Testis (tissue), 3 donors: ENCODE data around the gene ABHD15. TPM values are rescaled to one million over a fixed set of nuclear protein-coding genes. Genes with fewer than 3 reads are reported as not detected.

Experiments
- DNase-seq: peaks from one replicate; pipeline ENCODE4 v3.0.0-alpha.2; 2019
- H3K27ac ChIP-seq, 2 donors: fragments of 200-600 bp; sonication (generic); one replicate each; pipeline ENCODE4 v1.5.1; 2019
- H3K27me3 ChIP-seq: fragments of 200-600 bp; sonication (generic); one replicate; pipeline ENCODE4 v1.5.1; 2019
- H3K36me3 ChIP-seq: fragments of 200-600 bp; sonication (generic); one replicate; pipeline ENCODE4 v1.5.1; 2017; ENCODE audit warnings: low read depth; ENCODE audit errors: missing control alignments
- H3K4me1 ChIP-seq: fragments of 200-600 bp; sonication (generic); one replicate; pipeline ENCODE4 v1.5.1; 2019
- H3K4me3 ChIP-seq, 2 donors: fragments of 200-600 bp; sonication (generic); one replicate each; pipeline ENCODE4 v1.5.1; 2017 to 2019
- H3K9me3 ChIP-seq: fragments of 200-600 bp; sonication (generic); one replicate; pipeline ENCODE4 v1.5.1; 2017
- POLR2A ChIP-seq: fragments of 450-650 bp; IDR thresholded peaks from one replicate; pipeline ENCODE4 v1.6.1; 2017; ENCODE audit warnings: antibody characterized with exemption, mild to moderate bottlenecking, moderate library complexity
- WGBS, 2 donors: methylation state at CpG; one replicate each; pipeline ENCODE4 v1.1.5; 2018; 5-methylcytosine and 5-hydroxymethylcytosine counted together
- intact Hi-C: fragments of 100-400 bp; cut with DNase I; formaldehyde crosslinking; loops from one replicate; pipeline ENCODE4 v1.15.1; 2023; ENCODE audit warnings: low total_unique reads
- polyA plus RNA-seq: library from polyadenylated mRNA; stranded (reverse); fragments of 350-450 nt; fragmentation: Illumina TruSeq; extraction: RNeasy Lipid Tissue Mini Kit (QIAGEN cat#74804); gene quantifications from one replicate; pipeline ENCODE4 v1.2.3, GENCODE V29; 2014; ENCODE audit warnings: low read depth, low replicate concordance; ENCODE audit not compliant: insufficient read depth
- total RNA-seq, 2 donors: library from RNA; depleted of rRNA; stranded (reverse); fragments of >200 nt; gene quantifications; one replicate each; pipeline ENCODE4 v1.2.3, GENCODE V29; 2016
- TF ChIP-seq, protein P1 (sequence below), 3 experiments: fragments of 450-650 bp in 2 of 3; fragments of 200-600 bp in 1 of 3; sonication (generic) in 1 of 3; IDR thresholded peaks; one replicate each; pipeline ENCODE4 v1.5.1; 2016 to 2019; ENCODE audit warnings: antibody characterized with exemption in 3 of 3, mild to moderate bottlenecking in 2 of 3, moderate library complexity in 1 of 3

The ABHD15 gene
- total and polyA plus RNA-seq, 3 donors from 2014 or later = 4.5 to 7.1 (median 5.7) TPM

GRCh38 chr17:29613856-29614255, 47.0 kb upstream of the ABHD15 start:
- intact Hi-C loops = no loop called here
- DNase-seq = no peak
- Histone ChIP-seq H3K27me3 (no peaks in the 10 kb centered on the region), H3K9me3 (no peaks in the 10 kb centered on the region), H3K27ac (no peak overlapping the region), H3K4me3 (peak overlapping the region in 1 of 2 donors; percentile 47), H3K4me1 (peaks cover 39% of the 10 kb centered on the region), H3K36me3 (no peaks in the 10 kb centered on the region)
- TF ChIP-seq POLR2A = no peak
- TF ChIP-seq, protein P1, sequence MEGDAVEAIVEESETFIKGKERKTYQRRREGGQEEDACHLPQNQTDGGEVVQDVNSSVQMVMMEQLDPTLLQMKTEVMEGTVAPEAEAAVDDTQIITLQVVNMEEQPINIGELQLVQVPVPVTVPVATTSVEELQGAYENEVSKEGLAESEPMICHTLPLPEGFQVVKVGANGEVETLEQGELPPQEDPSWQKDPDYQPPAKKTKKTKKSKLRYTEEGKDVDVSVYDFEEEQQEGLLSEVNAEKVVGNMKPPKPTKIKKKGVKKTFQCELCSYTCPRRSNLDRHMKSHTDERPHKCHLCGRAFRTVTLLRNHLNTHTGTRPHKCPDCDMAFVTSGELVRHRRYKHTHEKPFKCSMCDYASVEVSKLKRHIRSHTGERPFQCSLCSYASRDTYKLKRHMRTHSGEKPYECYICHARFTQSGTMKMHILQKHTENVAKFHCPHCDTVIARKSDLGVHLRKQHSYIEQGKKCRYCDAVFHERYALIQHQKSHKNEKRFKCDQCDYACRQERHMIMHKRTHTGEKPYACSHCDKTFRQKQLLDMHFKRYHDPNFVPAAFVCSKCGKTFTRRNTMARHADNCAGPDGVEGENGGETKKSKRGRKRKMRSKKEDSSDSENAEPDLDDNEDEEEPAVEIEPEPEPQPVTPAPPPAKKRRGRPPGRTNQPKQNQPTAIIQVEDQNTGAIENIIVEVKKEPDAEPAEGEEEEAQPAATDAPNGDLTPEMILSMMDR (IDR thresholded peaks at IDR 0.05) = no peak
- WGBS, 2 donors = 36 to 40% methylated on average over 13 of the region's 13 CpGs

DNA sequence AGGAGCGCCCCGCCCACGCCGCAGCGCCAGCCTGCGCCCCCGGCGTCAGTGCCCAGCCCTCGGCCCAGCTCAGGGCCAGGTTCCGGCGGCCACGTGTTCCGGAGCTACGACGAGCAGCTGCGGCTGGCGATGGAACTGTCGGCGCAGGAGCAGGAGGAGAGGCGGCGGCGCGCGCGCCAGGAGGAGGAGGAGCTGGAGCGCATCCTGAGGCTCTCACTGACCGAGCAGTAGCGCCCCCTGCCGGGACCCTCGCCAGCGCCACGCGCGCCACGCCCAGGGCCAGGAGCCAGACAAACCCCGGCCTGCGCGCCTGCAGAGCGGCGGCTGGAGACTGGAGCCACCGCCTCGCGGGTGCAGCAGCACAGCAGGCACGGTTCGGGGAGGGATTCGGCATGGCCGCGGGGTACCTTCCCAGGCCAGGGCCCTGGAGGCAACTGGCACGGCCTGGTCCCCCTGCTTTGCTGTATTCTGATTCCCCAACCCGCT, 46.6 kb upstream of the ABHD15 start:
- no peaks in the 10 kb centered on the region for H3K27me3 ChIP-seq
- intact Hi-C loops = no loop called here
- no peaks in the 10 kb centered on the region for H3K9me3 ChIP-seq
- H3K36me3 ChIP-seq = no peaks in the 10 kb centered on the region
- H3K4me3 ChIP-seq = peak overlapping the region; percentile 31 to 47
- H3K27ac ChIP-seq = no peak overlapping the region
- TF ChIP-seq POLR2A = no peak
- TF ChIP-seq, protein P1 (IDR thresholded peaks at IDR 0.05) = peak; percentile 82 to 93 (median 92)
- 3 to 7% methylated on average over 5 to 17 of the region's 50 CpGs for whole genome bisulfite sequencing, 2 donors
- peak; percentile 96 for DNase-seq
- H3K4me1 ChIP-seq = peaks cover 39% of the 10 kb centered on the region

GRCh38 chr17:29612404-29613280, 45.8 kb upstream of the ABHD15 start:
- H3K9me3 ChIP-seq = no peaks in the 10 kb centered on the region
- no peak for TF ChIP-seq POLR2A
- TF ChIP-seq, protein P1 (IDR thresholded peaks at IDR 0.05) = no peak
- H3K27me3 ChIP-seq = no peaks in the 10 kb centered on the region
- peak overlapping the region; percentile 31 to 47 for H3K4me3 ChIP-seq
- intact Hi-C loops = no loop called here
- H3K36me3 ChIP-seq = no peaks in the 10 kb centered on the region
- DNase-seq = no peak
- H3K4me1 ChIP-seq = peaks cover 39% of the 10 kb centered on the region
- no peak overlapping the region for H3K27ac ChIP-seq
- WGBS, 2 donors = 43% methylated on average over 10 to 70 of the region's 85 CpGs

DNA sequence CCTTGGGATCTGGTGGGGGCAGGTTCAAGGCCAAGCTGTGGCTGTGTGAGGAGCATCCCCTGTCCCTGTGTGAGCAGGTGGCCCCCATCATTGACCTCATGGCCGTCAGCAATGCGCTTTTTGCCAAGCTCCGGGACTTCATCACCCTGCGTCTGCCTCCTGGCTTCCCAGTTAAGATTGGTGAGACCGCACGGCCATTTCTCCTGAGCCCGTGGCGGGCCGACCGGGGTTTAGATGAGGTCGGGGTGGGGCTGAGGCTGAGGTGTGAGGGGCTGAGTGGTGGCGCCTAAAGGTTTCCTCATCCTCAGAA, 45.2 kb upstream of the ABHD15 start:
- no peak overlapping the region for H3K27ac ChIP-seq
- no peak overlapping the region for H3K4me3 ChIP-seq
- H3K27me3 ChIP-seq = no peaks in the 10 kb centered on the region
- no peak for DNase-seq
- intact Hi-C loops = no loop called here
- H3K9me3 ChIP-seq = no peaks in the 10 kb centered on the region
- TF ChIP-seq, protein P1 (IDR thresholded peaks at IDR 0.05) = no peak
- no peak for TF ChIP-seq POLR2A
- peaks cover 36% of the 10 kb centered on the region for H3K4me1 ChIP-seq
- H3K36me3 ChIP-seq = no peaks in the 10 kb centered on the region
- WGBS, 2 donors = 65 to 75% methylated on average over 5 to 11 of the region's 12 CpGs
